ENCODE results near the gene ZFAND3.
"Not testable (repeated sequence)": the region's sequence is repeated elsewhere in the genome, so short reads cannot be mapped to it uniquely, and the experiment has no call there.

ZFAND3 gene

GRCh38 chr6:37962481-37963080 lies 143.1 kb downstream of the ZFAND3 start:
- not testable (repeated sequence) for H3K4me3 Mint-ChIP-seq, ATAC-seq, H3K27me3 Mint-ChIP-seq, H3K9me3 Mint-ChIP-seq
- Mint-ChIP-seq H3K27ac (peak overlapping the region; percentile 12), H3K36me3 (peaks cover 43% of the 10 kb centered on the region), H3K4me1 (peaks cover 69% of the 10 kb centered on the region)

GRCh38 chr6:37965964-37966676 lies 146.6 kb downstream of the ZFAND3 start:
- peak; percentile 59 for ATAC-seq
- Mint-ChIP-seq H3K4me3 (no peak overlapping the region), H3K4me1 (peaks cover 67% of the 10 kb centered on the region), H3K27ac (no peak overlapping the region), H3K27me3 (no peaks in the 10 kb centered on the region), H3K36me3 (peaks cover 60% of the 10 kb centered on the region), H3K9me3 (peaks cover 11% of the 10 kb centered on the region)

DNA sequence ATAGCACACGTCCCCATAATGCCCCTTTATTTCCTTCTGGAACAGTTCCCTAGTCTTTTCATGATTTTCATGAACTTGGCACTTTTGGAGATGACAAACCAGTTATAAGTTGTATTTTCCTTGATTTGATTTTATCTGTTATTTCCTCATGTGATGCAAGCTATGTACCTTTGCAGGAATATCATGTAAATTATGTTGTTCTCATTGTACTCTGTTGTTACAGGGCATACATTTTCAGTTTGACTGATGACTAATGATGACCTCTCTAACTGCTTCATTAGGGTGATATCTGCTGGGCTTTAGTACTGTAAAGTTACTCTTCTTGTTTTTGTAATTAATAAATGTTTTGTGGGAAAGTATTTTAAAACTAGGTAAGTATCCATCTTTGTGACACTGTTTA lies 147.3 kb downstream of the ZFAND3 start:
- H3K4me3 Mint-ChIP-seq = no peak overlapping the region
- no peak for ATAC-seq

GRCh38 chr6:37967651-37968050 lies 148.1 kb downstream of the ZFAND3 start:
- Mint-ChIP-seq H3K36me3 (peaks cover 46% of the 10 kb centered on the region), H3K9me3 (peaks cover 9% of the 10 kb centered on the region), H3K4me1 (peaks cover 72% of the 10 kb centered on the region), H3K4me3 (no peak overlapping the region), H3K27me3 (no peaks in the 10 kb centered on the region), H3K27ac (no peak overlapping the region)
- no peak for ATAC-seq

More for the DNA sequence above, 147.3 kb downstream of the ZFAND3 start:
- Mint-ChIP-seq H3K9me3 (peaks cover 11% of the 10 kb centered on the region), H3K4me1 (peaks cover 66% of the 10 kb centered on the region), H3K27ac (no peak overlapping the region), H3K27me3 (no peaks in the 10 kb centered on the region), H3K36me3 (peaks cover 54% of the 10 kb centered on the region)

- peaks cover 9% of the 10 kb centered on the region for H3K9me3 Mint-ChIP-seq
- peaks cover 43% of the 10 kb centered on the region for H3K4me1 Mint-ChIP-seq
- H3K36me3 Mint-ChIP-seq = peaks cover 44% of the 10 kb centered on the region
- no peak overlapping the region for H3K27ac Mint-ChIP-seq
- H3K27me3 Mint-ChIP-seq = no peaks in the 10 kb centered on the region
- no peak for ATAC-seq
- no peak overlapping the region for H3K4me3 Mint-ChIP-seq
Measured at GRCh38 chr6:37971266-37971665, 151.7 kb downstream of the ZFAND3 start.

DNA sequence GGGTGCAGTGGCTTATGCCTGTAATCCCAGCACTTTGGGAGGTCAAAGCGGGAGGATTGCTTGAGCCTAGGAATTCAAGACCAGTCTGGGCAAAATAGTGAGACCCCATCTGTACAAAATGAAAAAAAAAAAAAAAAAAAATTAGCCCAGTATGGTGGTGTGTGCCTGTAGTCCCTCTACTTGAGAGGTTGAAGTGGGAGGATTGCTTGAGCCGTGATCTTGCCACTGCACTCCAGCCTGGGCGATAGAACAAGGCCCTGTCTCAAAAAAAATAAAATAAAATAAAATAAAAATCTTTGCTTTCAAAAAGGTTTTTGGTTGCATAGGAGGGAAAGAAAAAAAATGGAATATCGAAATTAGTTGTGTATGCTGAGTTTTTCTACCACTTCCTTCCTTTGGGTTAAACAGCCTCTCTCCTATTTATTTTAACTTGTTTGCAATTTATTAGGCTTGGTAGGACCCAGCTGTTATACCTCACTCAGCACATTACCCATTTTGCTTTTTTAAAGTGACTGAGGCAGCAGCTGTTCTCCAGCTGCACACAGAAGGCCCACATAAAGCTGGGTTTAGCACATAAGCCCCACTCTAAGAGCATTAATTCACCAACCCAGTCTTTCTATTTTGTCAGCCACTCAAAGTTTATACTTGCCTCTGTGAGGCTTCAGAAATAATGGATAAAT lies 152.3 kb downstream of the ZFAND3 start:
- no peak overlapping the region for H3K4me3 Mint-ChIP-seq
- no peaks in the 10 kb centered on the region for H3K27me3 Mint-ChIP-seq
- no peak overlapping the region for H3K27ac Mint-ChIP-seq
- H3K36me3 Mint-ChIP-seq = peaks cover 46% of the 10 kb centered on the region
- H3K4me1 Mint-ChIP-seq = peaks cover 39% of the 10 kb centered on the region
- peaks cover 9% of the 10 kb centered on the region for H3K9me3 Mint-ChIP-seq
- ATAC-seq = no peak

- ATAC-seq = no peak
- peaks cover 40% of the 10 kb centered on the region for H3K36me3 Mint-ChIP-seq
- H3K4me1 Mint-ChIP-seq = peaks cover 33% of the 10 kb centered on the region
- H3K9me3 Mint-ChIP-seq = peaks cover 2% of the 10 kb centered on the region
- H3K27ac Mint-ChIP-seq = no peak overlapping the region
- H3K4me3 Mint-ChIP-seq = no peak overlapping the region
- no peaks in the 10 kb centered on the region for H3K27me3 Mint-ChIP-seq
Measured at GRCh38 chr6:37972994-37973757, 153.6 kb downstream of the ZFAND3 start.

GRCh38 chr6:37974381-37974780 lies 154.9 kb downstream of the ZFAND3 start:
- Mint-ChIP-seq H3K27me3 (no peaks in the 10 kb centered on the region), H3K4me1 (peaks cover 34% of the 10 kb centered on the region), H3K4me3 (no peak overlapping the region), H3K9me3 (no peaks in the 10 kb centered on the region), H3K36me3 (peaks cover 30% of the 10 kb centered on the region), H3K27ac (no peak overlapping the region)
- no peak for ATAC-seq

DNA sequence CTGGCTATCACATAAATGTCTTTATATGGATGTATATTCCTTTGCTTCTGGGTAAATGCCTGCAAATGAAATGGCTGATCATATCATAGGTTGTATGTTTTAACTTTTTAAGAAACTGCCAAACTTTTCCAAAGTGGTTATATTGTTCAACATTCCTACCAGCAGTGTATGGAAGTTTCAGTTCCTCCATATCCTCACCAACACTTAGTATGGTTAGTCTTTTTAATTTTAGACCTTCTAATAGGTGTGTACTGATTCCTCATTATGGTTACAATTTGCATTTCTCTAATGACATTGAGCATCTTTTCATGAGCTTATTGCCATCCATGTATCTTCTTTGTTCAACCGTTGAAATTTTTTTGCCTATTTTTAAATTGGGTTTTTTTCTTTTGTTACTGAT lies 155.4 kb downstream of the ZFAND3 start:
- no peaks in the 10 kb centered on the region for H3K9me3 Mint-ChIP-seq
- peaks cover 40% of the 10 kb centered on the region for H3K4me1 Mint-ChIP-seq
- H3K4me3 Mint-ChIP-seq = no peak overlapping the region
- H3K36me3 Mint-ChIP-seq = peaks cover 27% of the 10 kb centered on the region
- ATAC-seq = no peak
- H3K27me3 Mint-ChIP-seq = no peaks in the 10 kb centered on the region
- no peak overlapping the region for H3K27ac Mint-ChIP-seq

DNA sequence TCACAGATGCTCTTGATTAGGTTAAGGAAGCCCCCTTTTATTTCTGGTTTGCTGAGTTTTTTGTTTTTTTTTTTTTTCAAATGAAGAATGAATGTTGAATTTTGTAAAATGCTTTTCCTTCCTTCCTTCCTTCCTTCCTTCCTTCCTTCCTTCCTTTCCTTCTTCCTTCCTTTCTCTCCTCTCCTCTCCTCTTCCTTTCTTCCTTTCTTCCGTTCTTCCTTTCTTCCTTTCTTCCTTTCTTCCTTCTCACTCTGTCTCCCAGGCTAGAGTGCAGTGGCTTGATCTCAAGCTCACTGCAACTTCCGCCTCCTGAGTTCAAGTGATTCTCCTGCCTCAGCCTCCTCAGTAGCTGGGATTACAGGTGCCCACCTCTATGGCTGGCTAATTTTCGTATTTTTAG lies 158.2 kb downstream of the ZFAND3 start:
- no peak overlapping the region for H3K27ac Mint-ChIP-seq
- peaks cover 27% of the 10 kb centered on the region for H3K36me3 Mint-ChIP-seq
- H3K9me3 Mint-ChIP-seq = no peaks in the 10 kb centered on the region
- no peak overlapping the region for H3K4me3 Mint-ChIP-seq
- peaks cover 48% of the 10 kb centered on the region for H3K4me1 Mint-ChIP-seq
- H3K27me3 Mint-ChIP-seq = no peaks in the 10 kb centered on the region
- ATAC-seq = no peak

DNA sequence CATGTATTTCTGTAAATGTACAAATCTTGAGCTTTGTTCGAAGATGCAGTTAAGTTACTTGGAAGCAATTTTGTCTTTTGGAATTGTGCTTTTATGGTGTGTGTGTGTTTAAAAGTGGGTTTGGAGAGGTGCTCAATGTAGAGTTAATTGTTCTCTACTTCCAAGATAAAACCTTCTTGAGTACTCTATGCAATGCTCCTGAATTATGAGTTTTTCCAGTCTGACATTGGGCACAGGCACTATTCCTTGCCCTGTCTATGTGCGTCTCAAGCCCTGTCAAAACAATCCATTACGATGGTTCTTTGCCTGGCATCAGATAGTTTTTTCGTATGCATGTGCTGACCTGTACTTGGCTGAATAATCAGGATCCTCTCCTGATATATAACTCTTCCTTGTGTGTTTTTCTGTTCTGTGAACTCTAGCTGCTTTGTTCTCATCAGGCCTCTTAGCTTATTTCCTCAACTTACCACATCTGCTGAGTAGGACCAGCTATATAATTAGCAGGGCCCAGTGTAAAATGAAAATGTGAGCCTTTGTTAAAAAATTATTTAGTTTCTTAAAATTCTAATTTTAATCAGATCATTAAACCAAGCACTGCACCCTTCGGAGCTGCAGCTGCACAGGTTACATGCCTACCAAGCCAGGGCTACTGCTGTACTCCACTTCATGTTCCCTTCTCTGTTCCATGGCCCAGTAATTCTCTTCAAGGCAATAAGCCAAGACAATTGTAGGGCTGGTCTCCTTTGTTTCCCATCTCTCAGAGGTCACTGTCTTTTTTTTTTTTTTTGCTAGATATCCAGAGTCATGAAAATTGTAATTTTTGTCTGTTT lies 160.1 kb downstream of the ZFAND3 start:
- ATAC-seq = no peak
- H3K4me3 Mint-ChIP-seq = no peak overlapping the region
- peaks cover 59% of the 10 kb centered on the region for H3K4me1 Mint-ChIP-seq
- H3K9me3 Mint-ChIP-seq = no peaks in the 10 kb centered on the region
- H3K36me3 Mint-ChIP-seq = peaks cover 15% of the 10 kb centered on the region
- H3K27ac Mint-ChIP-seq = no peak overlapping the region
- H3K27me3 Mint-ChIP-seq = no peaks in the 10 kb centered on the region

DNA sequence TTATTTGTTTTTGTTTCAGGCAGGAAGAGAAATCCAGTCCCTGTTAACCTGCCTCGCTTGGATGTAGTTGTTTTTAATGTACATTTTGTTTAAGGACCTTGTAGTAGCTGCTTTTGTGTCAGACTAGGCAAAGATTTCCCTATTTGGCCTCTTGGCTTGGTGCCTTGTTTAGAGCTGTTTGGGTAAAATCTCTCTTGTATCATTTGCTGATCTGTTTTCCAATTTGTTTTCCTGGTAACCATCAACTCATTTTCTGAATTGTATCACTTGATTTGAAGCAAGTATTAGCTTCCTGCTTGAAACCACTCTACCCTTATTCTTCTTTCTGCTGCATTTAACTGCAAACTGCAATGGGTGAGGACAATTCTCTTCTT lies 160.7 kb downstream of the ZFAND3 start:
- H3K27ac Mint-ChIP-seq = no peak overlapping the region
- no peak for ATAC-seq
- H3K4me1 Mint-ChIP-seq = peaks cover 59% of the 10 kb centered on the region
- H3K27me3 Mint-ChIP-seq = no peaks in the 10 kb centered on the region
- H3K9me3 Mint-ChIP-seq = no peaks in the 10 kb centered on the region
- no peak overlapping the region for H3K4me3 Mint-ChIP-seq
- H3K36me3 Mint-ChIP-seq = peaks cover 12% of the 10 kb centered on the region

- no peak overlapping the region for H3K4me3 Mint-ChIP-seq
- no peaks in the 10 kb centered on the region for H3K9me3 Mint-ChIP-seq
- no peak for ATAC-seq
- peaks cover 8% of the 10 kb centered on the region for H3K36me3 Mint-ChIP-seq
- no peak overlapping the region for H3K27ac Mint-ChIP-seq
- H3K27me3 Mint-ChIP-seq = no peaks in the 10 kb centered on the region
- H3K4me1 Mint-ChIP-seq = peaks cover 73% of the 10 kb centered on the region
Measured at GRCh38 chr6:37981626-37982025, 162.1 kb downstream of the ZFAND3 start.

GRCh38 chr6:37982317-37982716 lies 162.8 kb downstream of the ZFAND3 start:
- H3K27ac Mint-ChIP-seq = no peak overlapping the region
- ATAC-seq = peak; percentile 59
- peaks cover 80% of the 10 kb centered on the region for H3K4me1 Mint-ChIP-seq
- no peaks in the 10 kb centered on the region for H3K9me3 Mint-ChIP-seq
- H3K27me3 Mint-ChIP-seq = no peaks in the 10 kb centered on the region
- peaks cover 6% of the 10 kb centered on the region for H3K36me3 Mint-ChIP-seq
- H3K4me3 Mint-ChIP-seq = no peak overlapping the region
